Dermis blood vessel endothelial cell (primary cell): ENCODE results near the gene CUX1. TPM values are rescaled to one million over a fixed set of nuclear protein-coding genes. Genes with fewer than 3 reads are reported as not detected.
"Not testable (repeated sequence)": the region's sequence is repeated elsewhere in the genome, so short reads cannot be mapped to it uniquely, and the experiment has no call there.

Experiments used
- DNase-seq: peaks from one replicate; pipeline ENCODE4 v3.0.0; 2010
- total RNA-seq: library from RNA; depleted of rRNA; stranded (reverse); fragments of >200 nt; gene quantifications from 2 replicates; pipeline ENCODE4 v1.2.3, GENCODE V29; 2014

The CUX1 gene
- total RNA-seq, 1 donor from 2014 or later, result 39.5 TPM

DNA sequence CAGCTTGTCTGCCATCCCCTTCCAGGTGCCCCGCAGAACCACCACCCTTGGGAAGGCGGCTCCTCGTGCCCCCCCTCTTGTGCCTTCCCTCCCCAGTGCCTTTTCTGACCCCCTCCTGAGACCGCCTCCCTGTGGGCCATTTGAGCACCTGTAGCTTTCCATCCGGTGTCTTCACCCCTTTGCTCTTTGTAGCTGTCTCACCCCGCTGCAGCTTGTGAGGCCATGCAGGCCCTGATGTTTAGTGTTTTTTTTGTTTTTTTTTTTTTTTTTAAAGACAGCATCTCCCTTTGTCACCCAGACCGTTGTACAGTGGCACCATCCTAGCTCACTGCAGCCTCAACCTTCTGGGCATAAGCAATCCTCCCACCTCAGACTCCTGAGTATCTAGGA, 52.5 kb downstream of the CUX1 start:
- DNase-seq, result no peak

DNA sequence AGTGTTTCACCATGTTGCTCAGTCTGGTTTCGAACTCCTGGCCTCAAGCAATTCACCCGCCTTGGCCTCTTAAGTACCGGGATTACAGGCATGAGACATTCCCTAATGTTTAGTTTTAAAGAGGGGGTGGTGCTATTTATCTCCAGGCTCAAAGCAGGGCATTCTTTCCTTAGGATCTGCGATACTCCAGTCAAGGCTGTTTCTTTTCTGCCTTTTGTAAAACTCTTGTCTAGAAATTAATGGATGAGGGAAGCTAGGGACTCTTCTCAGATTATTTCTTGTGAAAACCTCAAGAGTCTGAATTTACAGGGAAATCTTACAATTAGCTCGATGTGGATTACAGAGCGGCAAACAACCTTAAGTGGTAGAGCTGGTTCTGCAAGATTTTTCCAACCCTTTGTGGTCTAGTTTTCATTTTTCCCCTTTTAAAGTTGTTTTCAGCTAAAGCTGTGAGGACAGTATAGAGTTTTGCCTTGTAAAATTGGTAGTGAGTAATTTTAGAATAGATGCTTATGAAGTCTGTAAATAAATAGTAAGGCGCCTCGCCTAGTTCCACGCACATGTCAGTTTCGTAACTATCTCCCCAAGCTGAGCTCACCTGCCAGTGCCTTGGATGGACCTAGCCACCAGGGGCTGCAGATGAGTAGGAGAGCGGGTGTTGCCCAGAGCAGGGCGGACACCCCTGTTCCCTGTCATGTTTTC, 53.1 kb downstream of the CUX1 start:
- no peak for DNase-seq

DNA sequence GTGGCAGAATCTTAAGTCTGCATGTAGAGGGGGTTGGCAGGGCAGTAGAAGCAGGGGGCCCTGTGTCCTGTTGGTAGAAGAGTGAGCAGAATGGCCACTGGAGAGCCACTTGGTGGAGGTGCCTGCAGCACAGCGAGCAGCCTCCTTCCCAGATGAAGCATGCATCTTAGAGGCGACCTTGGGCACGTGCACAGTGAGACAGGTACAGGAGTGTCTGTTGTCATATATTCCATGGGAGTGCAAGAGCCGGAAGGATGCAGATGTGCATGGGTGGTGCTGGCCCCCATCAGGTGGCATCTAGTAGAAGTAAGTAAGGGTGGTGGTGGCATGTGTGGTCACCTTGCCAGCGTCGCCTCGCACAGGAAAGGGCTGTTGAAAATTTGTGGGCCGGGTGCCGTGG, 53.9 kb downstream of the CUX1 start:
- DNase-seq, result no peak

DNA sequence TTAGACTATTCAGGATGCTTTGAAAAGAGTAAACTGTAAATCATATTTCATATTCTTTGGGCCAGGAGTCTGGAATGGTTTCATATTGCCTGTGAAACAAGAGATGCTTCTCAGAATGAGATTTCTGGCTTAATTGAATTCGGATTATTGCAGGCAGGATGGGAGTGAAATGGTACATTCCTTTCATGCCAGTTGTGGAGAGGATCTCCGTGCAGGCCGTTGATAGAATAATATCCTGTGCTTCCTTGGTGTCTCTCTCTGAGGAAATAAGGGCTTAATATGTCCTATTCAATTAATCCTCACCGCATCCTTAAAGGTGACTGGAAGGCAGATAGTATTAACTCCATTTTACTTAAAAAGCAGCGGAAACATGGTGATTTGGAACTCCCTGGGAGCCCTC, 56.6 kb downstream of the CUX1 start:
- no peak for DNase-seq

DNA sequence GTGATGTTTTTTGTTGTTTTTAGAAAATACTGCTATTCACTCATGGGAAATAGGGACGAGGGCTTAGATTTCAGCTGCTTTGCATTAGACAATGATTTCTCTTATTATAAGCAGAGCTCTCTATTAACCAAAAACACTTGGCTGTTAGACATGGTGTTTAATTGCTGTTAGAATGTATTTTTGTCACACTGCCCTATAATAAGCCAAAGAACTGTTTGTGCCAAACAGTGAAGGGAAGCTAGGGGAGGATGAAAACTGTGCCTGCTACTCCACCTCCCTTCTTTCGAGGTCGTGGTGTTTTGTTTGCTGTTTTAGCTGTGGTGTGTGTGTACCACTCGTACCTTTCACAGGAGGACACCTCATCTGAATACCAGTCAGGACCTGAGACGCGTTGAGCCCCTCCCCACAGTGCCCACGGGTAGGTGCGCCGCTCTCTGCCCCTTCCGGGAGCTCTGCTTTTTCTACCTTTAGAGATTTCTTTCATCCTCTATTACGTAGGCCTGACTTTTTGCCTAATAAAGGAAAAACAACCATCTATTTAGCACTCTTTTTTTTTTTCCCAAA, 57.9 kb downstream of the CUX1 start:
- DNase-seq, result no peak

DNA sequence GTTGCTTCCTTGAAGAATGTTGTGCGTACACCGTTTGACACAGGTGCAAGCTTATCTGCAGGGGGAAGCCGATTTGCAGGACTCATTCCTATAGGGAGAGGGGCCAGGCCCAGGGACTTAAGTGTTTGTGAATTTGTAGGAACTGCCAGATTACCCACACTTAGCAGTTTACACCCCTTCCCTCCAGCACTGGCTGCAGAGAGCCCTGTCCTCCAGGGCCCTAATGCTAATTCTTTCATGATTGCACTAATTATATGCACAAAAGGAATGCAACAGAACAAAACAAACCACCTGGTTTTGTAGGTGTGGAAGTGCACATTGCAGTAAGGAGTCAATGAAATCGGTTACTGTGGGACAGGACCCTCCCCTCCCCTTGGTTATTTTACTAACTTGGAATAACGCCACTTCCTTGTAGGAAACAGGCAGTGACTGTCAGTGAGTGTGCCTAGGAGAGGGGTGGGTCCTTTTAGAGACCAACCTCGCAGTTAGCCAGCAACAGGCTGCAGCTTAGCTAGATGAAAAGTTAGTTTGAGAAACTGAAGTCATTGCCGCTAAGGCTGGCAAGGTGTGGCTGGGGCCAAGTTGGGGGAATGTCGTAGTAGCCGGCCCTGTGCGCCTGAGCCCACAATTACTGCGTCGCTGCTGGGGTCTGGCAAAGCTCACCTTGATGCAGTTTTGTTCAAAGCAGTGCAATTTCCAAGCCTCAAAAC, 60.6 kb downstream of the CUX1 start:
- no peak for DNase-seq

DNA sequence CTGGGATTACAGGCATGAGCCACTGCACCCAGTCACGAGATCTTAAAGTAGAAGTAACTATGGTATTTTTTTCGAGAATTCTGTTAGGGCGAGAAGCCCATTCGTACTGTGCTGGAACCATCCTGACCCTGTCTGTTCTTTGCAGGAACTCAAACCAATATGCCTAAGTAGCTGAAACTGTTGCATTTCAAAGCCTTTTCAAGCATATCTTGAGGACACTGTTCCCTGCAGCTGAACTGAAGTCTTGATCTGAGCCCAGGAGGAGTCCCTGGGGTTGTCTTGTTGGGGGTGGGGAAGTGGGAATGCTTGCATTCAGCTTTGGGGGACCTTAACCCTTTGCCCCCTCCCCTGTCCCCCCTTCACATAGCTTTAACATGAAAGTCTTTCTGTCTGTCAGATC, 61.5 kb downstream of the CUX1 start:
- no peak for DNase-seq

DNA sequence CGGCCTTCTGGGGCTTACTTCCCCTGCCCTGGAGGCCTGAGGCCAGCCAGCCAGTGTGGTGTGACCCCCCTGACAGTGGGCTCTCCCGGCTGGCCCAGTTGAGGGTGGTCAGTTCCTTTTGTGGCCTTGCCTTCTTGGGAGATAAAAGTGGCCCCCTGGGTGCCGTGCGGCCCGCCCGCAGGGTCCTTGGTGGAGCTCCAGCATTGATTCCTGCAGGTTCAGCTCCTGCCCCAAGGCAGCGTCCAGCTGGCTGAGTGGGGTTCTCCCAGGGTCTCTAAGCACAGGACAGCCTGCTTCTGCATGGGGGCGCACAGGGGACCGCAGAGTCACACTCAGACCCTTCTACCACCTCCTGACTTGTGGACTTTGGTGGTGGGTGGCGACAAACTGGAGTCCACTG, 62.1 kb downstream of the CUX1 start:
- no peak for DNase-seq

DNA sequence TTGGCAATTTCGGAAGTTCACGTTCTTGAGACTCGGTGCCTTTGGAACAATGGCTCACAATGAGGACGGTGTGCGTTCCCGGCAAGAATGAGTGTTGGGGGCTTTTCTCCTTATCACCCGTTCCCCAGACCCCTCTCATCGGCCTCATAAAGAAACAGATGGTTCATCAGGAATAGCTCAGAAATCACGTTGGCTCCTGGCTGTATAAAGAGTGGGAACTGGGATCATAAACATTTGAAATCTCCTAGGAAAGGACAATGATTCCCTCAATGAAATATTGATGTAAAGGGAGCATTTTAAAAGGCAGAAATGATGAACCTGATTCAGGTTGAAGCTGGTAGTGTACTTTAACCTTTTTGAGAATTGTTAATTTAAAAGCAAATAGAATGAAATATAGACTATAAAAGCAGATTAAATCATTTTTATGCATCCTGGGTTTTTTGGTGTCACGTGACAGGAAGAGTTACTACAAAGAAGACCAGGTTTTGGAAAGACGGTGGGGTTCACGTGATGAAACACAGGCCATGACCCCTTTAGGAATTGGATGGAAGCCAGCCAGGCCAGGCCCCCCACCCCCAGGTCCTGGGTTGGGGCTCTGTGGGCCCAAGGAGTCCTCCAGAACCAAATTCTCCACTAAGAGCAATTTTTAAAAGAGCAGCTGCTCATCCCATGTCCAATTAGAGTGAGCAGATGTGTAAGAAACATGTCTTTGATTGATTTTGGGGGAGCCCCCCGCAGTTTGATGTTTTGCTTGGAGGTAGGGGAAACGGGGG, 63.0 kb downstream of the CUX1 start:
- DNase-seq, result no peak

DNA sequence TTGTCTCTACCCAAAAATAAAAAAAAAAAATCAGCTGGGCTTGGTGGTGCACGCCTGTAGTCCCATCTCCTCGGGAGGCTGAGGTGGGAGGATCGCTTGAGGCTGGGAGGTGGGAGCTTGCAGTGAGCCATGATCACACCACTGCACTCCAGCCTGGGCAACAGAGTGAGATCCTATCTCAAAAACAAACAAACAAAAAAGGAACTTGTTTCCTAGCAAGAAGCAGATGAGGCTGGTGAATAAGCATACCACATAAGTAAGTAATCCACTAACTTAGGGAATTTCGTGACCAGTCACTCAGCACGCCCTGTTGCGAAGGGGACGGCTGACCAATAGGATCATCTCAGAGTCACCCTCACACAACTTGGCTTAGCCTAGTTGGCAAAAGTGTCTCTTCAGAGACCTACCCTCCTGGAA, 64.6 kb downstream of the CUX1 start:
- DNase-seq, result peak; percentile 62

DNA sequence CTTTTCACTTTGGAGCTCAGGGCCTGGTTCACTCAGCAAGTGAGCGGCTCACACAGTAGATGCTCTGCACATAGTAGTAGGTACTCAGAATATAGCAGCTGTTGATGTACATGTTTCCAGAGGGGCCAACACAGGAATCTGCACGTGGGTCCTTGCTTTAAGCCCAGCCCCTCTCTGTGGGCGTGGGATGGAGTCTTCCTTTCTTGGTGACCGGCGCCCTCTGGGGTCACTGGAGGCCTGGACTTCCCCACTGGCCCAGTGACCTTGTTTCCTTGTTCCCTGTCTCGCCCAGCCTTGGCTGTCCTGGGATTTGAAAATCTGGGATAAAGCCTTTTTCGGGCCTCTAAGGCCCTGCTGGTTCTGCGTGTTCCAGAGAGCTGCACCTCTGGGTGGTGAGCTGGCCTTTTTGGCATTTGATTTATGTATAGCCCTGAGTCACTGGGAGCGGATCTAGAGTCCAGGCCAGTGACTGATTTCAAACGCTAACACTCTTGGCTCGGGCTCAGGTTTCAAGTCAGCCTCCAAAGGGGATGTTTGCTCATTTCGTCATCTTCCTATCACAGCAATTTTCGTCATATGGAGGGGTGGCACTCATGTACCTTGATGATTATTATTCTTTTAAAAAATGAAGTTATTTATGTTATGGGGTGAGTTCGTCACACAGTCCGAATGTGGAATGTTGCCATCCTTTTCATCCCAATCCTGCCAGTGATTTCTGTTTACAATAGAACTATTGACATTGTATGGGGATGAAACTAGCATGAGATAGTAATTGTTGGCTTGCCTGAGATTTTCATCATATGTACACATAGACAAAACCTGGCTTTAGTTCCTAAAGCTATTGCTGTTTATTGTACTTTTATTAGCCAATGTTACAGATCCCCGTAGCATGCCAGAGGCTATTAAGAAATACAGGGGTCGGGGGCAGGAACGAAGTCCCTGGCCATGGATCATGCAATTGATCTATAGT, 65.5 kb downstream of the CUX1 start:
- DNase-seq, result peak; percentile 98

DNA sequence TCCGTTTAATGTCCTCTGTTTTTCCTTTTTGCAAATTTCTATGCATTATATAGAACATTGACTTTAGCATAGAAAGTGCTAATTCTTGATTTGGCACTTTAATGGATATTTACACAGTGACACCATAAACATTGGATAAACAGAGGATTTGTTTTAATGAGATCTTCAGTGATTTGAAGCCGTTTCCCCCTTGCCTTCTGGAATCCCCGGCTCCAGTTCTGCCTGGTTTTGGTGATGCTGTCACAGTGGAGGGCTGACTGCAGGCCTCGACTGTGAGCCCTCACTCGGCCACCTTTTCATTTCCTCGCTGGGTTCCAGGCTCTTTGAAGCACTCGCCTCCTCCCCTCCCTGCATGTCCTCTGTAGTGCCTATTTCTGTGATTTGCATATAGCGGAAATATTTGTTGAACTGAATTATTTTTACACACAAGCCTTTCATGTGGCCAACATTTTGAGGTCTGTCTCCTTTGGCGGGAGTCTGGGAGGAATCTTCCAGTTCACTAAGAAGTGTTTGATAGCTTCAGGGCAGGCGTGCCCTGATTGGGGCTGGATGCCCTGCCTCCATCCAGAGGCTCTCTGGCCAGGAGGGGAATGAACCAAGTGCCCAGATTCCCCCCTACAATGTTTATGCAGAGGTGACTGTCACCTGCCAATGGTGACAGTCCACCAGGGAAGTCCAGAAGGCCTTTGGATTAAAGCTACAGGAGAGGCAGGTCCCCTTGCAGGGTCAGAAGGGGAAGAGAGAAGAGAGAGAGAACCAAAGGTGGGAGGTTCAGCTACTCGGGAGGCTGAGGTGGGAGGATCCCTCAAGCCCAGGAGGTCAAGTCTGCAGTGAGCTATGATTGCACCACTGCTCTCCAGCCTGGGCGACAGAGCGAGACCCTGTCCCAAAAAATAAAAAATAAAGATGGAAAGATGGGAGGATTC, 67.5 kb downstream of the CUX1 start:
- DNase-seq, result no peak

DNA sequence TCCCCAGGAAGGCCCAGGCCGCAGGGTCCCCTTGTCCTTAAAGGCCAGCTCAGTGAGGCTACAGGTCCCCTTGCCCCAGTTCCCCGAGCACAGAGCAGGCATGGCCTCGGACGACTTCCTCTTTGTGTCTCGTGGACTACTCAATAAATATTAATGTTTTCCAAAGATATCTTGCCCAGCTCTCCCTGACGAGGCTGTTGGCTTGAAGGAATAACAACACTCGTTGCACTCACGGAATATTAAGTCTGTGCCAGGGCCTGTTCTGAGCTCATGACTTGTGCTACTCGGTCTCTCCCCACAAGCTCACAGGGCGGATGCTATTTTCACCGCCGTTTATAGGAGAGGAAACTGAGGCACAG, 68.2 kb downstream of the CUX1 start:
- no peak for DNase-seq

DNA sequence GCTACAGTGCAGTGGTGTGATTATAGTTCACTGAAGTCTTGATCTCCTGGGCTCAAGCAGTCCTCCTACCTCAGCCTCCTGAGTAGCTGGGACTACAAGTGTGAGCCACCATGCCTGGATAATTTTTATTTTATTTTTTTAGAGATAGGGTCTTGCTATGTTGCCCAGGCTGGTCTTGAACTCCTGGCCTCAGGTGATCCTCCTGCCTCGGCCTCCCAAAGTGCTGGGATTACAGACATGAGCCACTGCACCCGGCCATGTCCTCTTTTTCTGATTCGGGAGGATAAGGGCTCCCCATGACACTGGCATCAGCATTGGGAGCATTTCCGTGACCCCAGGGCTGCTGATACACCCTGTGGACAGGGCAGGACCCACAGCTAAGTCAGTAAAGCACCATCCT, 69.9 kb downstream of the CUX1 start:
- DNase-seq, result not testable (repeated sequence)

DNA sequence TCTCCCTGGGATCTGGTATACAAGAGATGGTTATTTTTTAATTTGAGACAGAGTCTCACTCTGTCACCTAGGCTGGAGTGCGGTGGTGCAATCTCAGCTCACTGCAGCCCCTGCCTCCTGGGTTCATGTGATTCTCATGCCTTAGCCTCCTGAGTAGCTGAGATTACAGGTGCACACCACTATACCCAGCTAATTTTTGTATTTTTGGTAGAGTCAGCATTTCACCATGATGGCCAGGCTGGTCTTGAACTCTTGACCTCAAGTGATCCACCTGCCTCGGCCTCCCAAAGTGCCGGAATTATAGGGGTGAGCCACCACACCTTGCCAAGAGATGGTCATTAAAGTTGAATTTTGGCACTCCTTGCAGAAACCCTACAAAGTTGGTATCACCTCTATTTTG, 71.1 kb downstream of the CUX1 start:
- not testable (repeated sequence) for DNase-seq

DNA sequence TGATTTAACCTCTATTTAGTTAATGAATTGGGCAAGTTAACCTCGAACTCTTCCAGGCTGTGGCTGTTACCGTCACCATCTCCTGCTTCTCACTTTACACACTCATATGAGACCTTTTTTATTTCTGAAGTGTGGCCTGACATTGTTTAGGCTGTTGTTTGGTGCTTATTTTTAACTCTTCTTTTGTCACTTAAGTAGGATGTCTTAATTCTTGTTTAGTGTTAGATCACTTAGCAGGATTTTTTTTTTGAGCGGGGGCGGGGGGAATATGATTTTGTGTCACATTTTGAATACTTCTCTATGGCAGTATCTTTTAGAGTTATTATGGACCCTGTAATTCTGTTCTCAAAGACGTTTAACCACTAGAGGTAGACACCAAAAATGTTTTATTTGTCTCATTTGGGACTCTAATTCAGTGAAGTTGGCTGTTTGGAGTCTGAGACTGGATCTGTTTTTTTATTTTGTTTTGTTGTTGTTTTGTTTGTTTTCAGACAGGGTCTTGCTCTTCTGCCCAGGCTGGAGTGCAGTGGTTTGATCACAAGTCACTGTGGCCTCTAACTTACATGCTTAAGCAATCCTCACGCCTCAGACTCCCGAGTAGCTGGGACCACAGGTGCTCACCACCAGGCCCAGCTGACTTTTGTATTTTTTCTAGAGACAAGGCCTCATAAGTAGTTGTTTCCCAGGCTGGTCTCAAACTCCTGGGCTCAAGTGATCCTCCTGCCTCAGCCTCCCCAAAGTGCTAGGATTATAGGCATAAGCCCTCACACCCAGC, 73.5 kb downstream of the CUX1 start:
- no peak for DNase-seq

DNA sequence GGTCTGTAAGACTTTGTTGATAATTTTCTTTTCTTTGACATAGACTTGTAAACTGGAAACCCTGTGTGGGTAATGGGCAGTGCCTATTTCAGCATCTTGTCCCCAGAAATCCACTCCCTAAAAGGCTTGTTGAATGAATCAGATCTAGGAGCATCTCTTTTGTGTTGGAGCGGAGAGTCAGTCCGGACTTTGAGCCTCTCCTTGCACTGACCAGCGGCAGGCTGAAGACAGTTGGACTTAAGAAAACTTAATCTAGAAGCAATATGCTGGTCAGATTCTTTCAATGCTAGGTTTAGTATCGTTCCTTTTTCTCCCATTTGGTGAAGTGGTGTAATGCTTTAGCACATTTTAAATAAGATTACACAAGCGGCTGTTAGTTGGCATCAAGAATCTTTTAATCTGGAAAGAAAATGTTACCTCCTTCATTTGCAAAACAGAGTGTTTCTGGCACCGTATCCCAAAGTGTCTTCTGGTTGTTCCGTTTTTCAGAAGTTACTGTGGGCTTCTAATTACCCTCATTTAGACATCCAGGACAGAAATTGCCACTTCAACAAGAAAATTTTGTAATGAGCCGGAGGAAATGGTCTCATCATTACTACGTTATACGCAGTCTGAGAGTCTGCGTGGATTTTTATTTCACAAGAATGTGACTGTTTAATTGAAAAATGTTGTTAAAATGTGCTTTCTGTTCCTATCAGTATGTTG, 74.7 kb downstream of the CUX1 start:
- DNase-seq, result no peak

DNA sequence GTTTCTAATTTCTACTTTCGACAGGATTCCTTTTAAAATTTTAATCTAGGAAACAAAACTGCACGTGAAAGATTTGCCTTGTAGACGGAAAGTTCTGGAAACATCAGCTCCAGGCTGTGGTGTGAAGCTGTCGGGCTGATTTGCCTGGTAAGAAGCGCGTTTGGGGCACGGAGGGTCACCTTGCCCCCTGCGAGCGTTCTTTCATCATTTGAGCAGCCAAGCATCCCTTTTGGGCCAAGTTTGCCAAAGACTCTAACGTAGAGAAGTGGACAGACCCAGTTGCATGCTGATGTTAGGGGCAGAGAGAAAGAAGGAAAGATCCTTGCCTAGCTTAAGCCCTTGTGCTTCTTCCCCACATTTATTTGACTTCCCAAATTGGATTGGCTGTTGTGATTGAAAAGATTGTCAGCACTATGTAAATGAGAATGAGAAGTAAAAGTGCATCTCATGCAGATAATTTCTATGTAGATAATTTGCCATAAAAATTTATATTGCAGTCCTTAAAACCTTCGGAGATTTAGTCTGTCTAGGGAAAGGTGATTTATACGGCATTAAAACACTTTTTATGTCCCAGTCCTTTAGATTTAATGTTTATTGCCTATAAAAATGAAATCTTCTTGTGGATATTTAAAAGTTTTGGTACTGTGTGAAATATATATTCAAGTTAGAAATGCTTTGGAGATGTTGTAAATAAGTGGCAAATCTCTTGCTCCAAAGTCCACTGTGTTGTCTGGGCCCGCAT, 76.1 kb downstream of the CUX1 start:
- no peak for DNase-seq

DNA sequence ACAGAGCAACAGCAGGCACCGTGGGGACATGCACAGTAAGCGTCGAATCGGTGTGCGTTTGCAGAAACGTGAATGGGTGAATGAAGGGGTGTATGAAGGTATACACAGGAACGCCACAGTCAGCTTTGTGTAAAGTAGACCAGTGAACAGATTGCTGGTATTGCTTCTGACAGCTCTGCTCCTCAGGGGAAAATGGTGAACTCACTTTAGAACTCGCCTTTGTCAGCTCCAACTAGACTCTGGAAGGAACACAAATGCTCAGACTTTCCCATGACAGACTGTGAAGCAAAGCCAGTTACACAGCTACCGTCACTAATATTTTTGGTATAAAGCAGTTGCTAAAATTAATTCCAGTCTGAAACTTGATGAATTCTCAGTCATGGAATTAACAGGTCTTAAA, 78.9 kb downstream of the CUX1 start:
- no peak for DNase-seq
